DND-41 (cell line): ENCODE results near the gene R3HDM1.

Source experiments
- ATAC-seq: fragments of 200-7000 bp; cut with Tn5 transposase; 3 replicates; pipeline ENCODE4 v1.9.1; 2021; ENCODE audit warnings: low read depth; ENCODE audit not compliant: insufficient read depth
- DNase-seq: peaks from one replicate; pipeline ENCODE4 v3.0.0-alpha.2; 2020
- H2AFZ ChIP-seq: 2 replicates; pipeline ENCODE4 v1.6.0; 2012; ENCODE audit warnings: low read depth, low read length
- H3K27ac ChIP-seq: 2 replicates; pipeline ENCODE4 v1.5.1; 2012; ENCODE audit warnings: low read length, inconsistent platforms
- H3K27me3 ChIP-seq: fragments of 200-600 bp; sonication (generic); 2 replicates; pipeline ENCODE4 v1.6.0; 2012; ENCODE audit warnings: low read length, mild to moderate bottlenecking, inconsistent platforms; ENCODE audit not compliant: insufficient read depth, poor library complexity
- H3K36me3 ChIP-seq: 2 replicates; pipeline ENCODE4 v1.5.1; 2012; ENCODE audit warnings: low read length, inconsistent platforms; ENCODE audit not compliant: insufficient read depth
- H3K4me1 ChIP-seq: 2 replicates; pipeline ENCODE4 v1.5.1; 2012; ENCODE audit warnings: mild to moderate bottlenecking, low read length; ENCODE audit not compliant: insufficient read depth
- H3K4me2 ChIP-seq: 2 replicates; pipeline ENCODE4 v1.6.0; 2012; ENCODE audit warnings: mild to moderate bottlenecking, moderate library complexity, low read length, inconsistent platforms; ENCODE audit not compliant: insufficient read depth
- H3K4me3 ChIP-seq, 2 experiments: fragments of 200-600 bp in 1 of 2; shearing (Covaris generic) in 1 of 2; 2 replicates each; pipeline ENCODE4 v1.5.1; 2012 to 2016; ENCODE audit warnings: inconsistent platforms in 2 of 2, low read length in 2 of 2, mild to moderate bottlenecking in 2 of 2, low read depth in 1 of 2, moderate library complexity in 1 of 2
- H3K79me2 ChIP-seq: 2 replicates; pipeline ENCODE4 v1.6.0; 2012; ENCODE audit warnings: low read length, inconsistent platforms; ENCODE audit not compliant: insufficient read depth
- H3K9ac ChIP-seq: 2 replicates; pipeline ENCODE4 v1.6.0; 2012; ENCODE audit warnings: low read depth, mild to moderate bottlenecking, inconsistent platforms, low read length, moderate library complexity
- H3K9me3 ChIP-seq: 2 replicates; pipeline ENCODE4 v1.5.1; 2012; ENCODE audit warnings: low read length, moderate library complexity, mild to moderate bottlenecking, inconsistent platforms; ENCODE audit not compliant: insufficient read depth, severe bottlenecking
- H4K20me1 ChIP-seq: 2 replicates; pipeline ENCODE4 v1.6.0; 2012; ENCODE audit warnings: low read length; ENCODE audit not compliant: insufficient read depth
- EZH2 ChIP-seq: IDR thresholded peaks from 3 replicates; pipeline ENCODE4 v1.6.1; 2012; ENCODE audit warnings: borderline replicate concordance, low read depth, mild to moderate bottlenecking, moderate library complexity, low read length, inconsistent platforms; ENCODE audit not compliant: severe bottlenecking
- TF ChIP-seq, protein P1 (sequence below): IDR thresholded peaks from 2 replicates; pipeline ENCODE4 v1.5.1; 2012; ENCODE audit warnings: borderline replicate concordance, low read length, moderate library complexity, mild to moderate bottlenecking; ENCODE audit not compliant: poor library complexity, severe bottlenecking; ENCODE audit errors: extremely low read depth

R3HDM1 gene

DNA sequence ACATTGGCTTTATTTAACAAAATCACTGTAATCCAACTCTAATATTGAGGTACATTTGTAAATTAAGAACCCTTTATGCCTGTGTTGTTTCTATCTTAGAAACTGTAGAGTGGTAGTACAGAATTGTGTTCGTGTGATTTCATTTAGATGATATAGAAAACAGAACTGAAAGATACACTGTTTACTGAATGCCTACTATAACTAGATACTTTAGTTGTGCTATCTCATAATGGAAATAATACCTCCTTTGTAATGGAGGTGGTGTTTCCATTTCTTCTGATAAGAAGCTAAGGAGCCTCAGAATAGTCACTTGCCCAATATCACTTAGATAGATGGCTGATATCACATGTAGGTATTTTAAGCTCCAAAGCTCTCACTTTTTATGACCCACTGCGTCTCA is 147.8 kb downstream of the R3HDM1 start:
- Histone ChIP-seq H3K79me2 (no peaks in the 10 kb centered on the region), H3K4me1 (no peaks in the 10 kb centered on the region), H3K9me3 (no peaks in the 10 kb centered on the region), H2AFZ (no peak overlapping the region), H3K4me2 (no peak overlapping the region), H3K27ac (no peak overlapping the region), H3K4me3 (no peak overlapping the region), H4K20me1 (no peaks in the 10 kb centered on the region), H3K9ac (no peak overlapping the region), H3K36me3 (peaks cover 70% of the 10 kb centered on the region), H3K27me3 (no peaks in the 10 kb centered on the region)
- ATAC-seq (no peak), DNase-seq (no peak)
- TF ChIP-seq, protein P1, sequence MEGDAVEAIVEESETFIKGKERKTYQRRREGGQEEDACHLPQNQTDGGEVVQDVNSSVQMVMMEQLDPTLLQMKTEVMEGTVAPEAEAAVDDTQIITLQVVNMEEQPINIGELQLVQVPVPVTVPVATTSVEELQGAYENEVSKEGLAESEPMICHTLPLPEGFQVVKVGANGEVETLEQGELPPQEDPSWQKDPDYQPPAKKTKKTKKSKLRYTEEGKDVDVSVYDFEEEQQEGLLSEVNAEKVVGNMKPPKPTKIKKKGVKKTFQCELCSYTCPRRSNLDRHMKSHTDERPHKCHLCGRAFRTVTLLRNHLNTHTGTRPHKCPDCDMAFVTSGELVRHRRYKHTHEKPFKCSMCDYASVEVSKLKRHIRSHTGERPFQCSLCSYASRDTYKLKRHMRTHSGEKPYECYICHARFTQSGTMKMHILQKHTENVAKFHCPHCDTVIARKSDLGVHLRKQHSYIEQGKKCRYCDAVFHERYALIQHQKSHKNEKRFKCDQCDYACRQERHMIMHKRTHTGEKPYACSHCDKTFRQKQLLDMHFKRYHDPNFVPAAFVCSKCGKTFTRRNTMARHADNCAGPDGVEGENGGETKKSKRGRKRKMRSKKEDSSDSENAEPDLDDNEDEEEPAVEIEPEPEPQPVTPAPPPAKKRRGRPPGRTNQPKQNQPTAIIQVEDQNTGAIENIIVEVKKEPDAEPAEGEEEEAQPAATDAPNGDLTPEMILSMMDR, result no peak
- no peak for TF ChIP-seq EZH2

DNA sequence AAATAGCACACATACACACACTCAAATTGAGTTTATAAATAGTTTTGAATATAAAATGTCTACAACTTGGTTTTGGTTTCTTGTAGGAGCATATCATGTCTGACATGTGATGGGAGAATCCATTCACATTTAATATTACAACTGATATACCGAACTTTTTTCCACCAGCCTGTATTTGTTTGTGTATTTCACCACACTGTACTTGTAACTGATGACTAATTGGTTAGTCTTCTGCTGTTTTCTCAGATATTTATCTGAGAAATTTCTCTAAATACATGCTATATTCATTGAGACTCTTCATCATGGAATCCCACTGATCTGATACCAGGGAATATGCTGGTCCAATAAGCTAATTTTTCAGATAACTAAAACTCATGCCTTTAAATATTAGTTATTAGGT is 154.1 kb downstream of the R3HDM1 start:
- H3K27ac ChIP-seq, result no peak overlapping the region
- ATAC-seq, result no peak
- no peaks in the 10 kb centered on the region for H3K9me3 ChIP-seq
- no peak overlapping the region for H2AFZ ChIP-seq
- H3K27me3 ChIP-seq, result no peaks in the 10 kb centered on the region
- H3K4me1 ChIP-seq, result no peaks in the 10 kb centered on the region
- no peak overlapping the region for H3K4me3 ChIP-seq
- H3K79me2 ChIP-seq, result no peaks in the 10 kb centered on the region
- peaks cover 54% of the 10 kb centered on the region for H3K36me3 ChIP-seq
- no peak overlapping the region for H3K4me2 ChIP-seq
- no peak for DNase-seq
- no peak overlapping the region for H3K9ac ChIP-seq
- H4K20me1 ChIP-seq, result no peaks in the 10 kb centered on the region
- no peak for TF ChIP-seq EZH2
- TF ChIP-seq, protein P1, result no peak

- Histone ChIP-seq H2AFZ (no peak overlapping the region), H3K27me3 (no peaks in the 10 kb centered on the region), H3K9ac (no peak overlapping the region), H3K36me3 (peaks cover 36% of the 10 kb centered on the region), H3K4me3 (no peak overlapping the region), H4K20me1 (no peaks in the 10 kb centered on the region), H3K4me1 (no peaks in the 10 kb centered on the region), H3K9me3 (no peaks in the 10 kb centered on the region), H3K27ac (no peak overlapping the region), H3K79me2 (no peaks in the 10 kb centered on the region), H3K4me2 (no peak overlapping the region)
- no peak for ATAC-seq
- TF ChIP-seq, protein P1, result no peak
- TF ChIP-seq EZH2, result no peak
- DNase-seq, result no peak
Measured at GRCh38 chr2:135688978-135689377, 157.7 kb downstream of the R3HDM1 start.

DNA sequence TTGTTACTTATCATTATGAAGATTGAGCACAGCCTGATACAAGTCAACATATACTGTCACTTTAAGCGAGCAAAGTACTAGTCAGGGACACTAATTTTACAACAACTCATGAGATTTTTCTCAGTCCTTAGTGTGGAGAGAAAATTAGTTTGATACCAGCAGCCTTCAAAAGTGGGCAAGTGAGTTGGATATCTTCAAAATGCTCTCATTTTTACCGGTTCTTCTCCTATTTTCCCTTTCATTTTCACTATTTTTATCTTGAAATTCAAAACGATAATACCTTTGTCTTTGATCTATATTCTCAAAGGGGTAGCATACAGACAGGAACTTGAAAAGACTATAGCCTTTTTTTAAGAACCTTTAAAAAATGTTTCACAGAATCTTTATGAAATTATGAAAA is 158.4 kb downstream of the R3HDM1 start:
- Histone ChIP-seq H3K36me3 (peaks cover 32% of the 10 kb centered on the region), H3K79me2 (no peaks in the 10 kb centered on the region), H3K4me3 (no peak overlapping the region), H3K9me3 (no peaks in the 10 kb centered on the region), H4K20me1 (no peaks in the 10 kb centered on the region), H3K4me1 (no peaks in the 10 kb centered on the region), H3K27me3 (no peaks in the 10 kb centered on the region), H3K27ac (no peak overlapping the region), H2AFZ (no peak overlapping the region), H3K9ac (no peak overlapping the region), H3K4me2 (no peak overlapping the region)
- no peak for TF ChIP-seq EZH2
- TF ChIP-seq, protein P1, result no peak
- ATAC-seq, result no peak
- no peak for DNase-seq
